Measurements from ENCODE around the gene RPL28.

GRCh38 chr19:55384920-55385723 lies 610 bp upstream of the RPL28 start:
- no peak for TF ChIP-seq GATA2 (IDR thresholded peaks at IDR 0.05; ENCODE audit: low read depth, low read length)
- TF ChIP-seq GATA3 (IDR thresholded peaks at IDR 0.05; ENCODE audit: low read depth, low read length) = no peak
